IPS DF 4.7 (cell line): ENCODE results near the gene FBXO44.

Experiments used
- DNase-seq: peaks from one replicate; pipeline ENCODE4 v3.0.0-alpha.2; 2013; ENCODE audit warnings: low spot score; ENCODE audit errors: extremely low read depth

Gene FBXO44

GRCh38 chr1:11707621-11708276, 53.1 kb downstream of the FBXO44 start:
- no peak for DNase-seq

- DNase-seq: no peak
Measured at GRCh38 chr1:11708554-11709350, 54.1 kb downstream of the FBXO44 start.

GRCh38 chr1:11711490-11711889, 56.8 kb downstream of the FBXO44 start:
- DNase-seq: no peak

DNA sequence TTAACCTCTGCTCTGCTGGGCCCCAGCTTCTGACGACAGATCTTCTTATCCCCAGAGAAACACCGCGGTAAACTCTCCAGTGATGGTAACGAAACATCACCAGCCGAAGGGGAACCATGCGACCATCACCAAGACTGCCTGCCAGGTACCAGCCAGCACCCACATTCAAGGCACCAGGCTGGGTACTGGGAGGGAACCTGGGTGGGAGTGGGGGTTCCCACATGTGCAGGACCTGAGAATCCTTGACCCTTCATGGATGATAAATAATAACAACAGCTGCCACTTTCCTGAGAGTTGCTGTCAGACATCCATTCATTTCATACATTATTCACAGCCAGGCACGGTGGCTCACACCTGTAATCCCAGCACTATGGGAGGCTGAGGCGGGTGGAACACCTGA, 57.6 kb downstream of the FBXO44 start:
- DNase-seq: no peak
